SK-N-SH (cell line): Measurements from ENCODE around the gene MAF.

Source experiments
- CHD2 ChIP-seq: fragments of 150-350 bp; IDR thresholded peaks from 2 replicates; pipeline ENCODE4 v1.6.1; 2018; ENCODE audit warnings: low read length; ENCODE audit not compliant: partially characterized antibody
- JUND ChIP-seq: IDR thresholded peaks from 2 replicates; pipeline ENCODE4 v1.4.0; 2012
- MAX ChIP-seq: IDR thresholded peaks from 2 replicates; pipeline ENCODE4 v1.4.0; 2012; ENCODE audit warnings: low read depth
- POLR2AphosphoS5 ChIP-seq: IDR thresholded peaks from 2 replicates; pipeline ENCODE4 v1.6.1; 2012; ENCODE audit warnings: low read depth, low read length
- RFX5 ChIP-seq: IDR thresholded peaks from 2 replicates; pipeline ENCODE4 v1.6.1; 2012; ENCODE audit warnings: mild to moderate bottlenecking, improper control_type of control experiment, low read length
- TAF1 ChIP-seq: IDR thresholded peaks from 2 replicates; pipeline ENCODE4 v1.6.1; 2012; ENCODE audit warnings: low read depth, mild to moderate bottlenecking, low read length, moderate library complexity, borderline replicate concordance
- TF ChIP-seq, protein P1 (sequence below): fragments of 200-600 bp; sonication (generic); IDR thresholded peaks from 2 replicates; pipeline ENCODE4 v1.6.1; 2017; ENCODE audit warnings: antibody characterized with exemption, mild to moderate bottlenecking, moderate library complexity
- TF ChIP-seq, protein P2 (sequence below): IDR thresholded peaks from 2 replicates; pipeline ENCODE4 v1.4.0; 2012; ENCODE audit warnings: low read depth, borderline replicate concordance

DNA sequence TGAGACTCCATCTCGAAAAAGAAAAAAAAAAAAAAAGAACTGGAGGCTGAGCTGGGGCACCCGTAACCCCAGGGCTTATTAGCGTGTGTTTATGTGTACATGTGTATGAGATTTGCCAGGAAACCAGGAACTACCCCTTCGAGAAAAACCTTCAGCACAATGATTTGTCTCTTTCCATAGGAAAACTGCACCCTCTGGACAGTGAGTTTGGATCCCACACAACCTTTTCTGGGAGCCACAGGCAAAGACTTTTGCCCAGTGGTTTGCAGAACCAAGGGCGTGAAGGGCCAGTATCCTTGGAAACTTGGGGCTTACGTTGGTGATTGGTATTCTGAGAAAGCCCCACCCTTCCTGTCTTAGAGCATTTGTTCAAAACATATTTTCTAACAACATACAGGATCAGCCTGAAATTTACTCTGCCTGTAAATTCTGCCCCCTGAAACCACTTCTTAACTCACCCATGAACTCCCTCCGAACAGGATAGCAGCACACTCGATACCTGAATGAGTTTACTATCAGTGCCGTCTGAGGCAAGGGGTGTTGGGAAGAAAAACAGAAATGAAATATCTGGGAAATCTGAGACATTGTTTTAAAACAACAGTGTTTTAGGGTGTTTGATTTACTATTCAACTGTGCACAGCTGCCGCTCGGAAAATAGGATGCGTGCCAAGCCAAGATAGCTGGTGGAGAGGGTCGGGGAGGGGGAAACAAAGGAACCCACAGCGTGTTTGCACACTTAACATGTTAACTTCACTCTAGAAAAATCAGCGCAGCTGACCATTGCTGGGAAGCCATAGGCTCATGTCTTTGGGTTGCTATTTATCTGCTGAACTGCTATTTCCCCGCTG, 40.2 kb upstream of the MAF start:
- TF ChIP-seq, protein P1, sequence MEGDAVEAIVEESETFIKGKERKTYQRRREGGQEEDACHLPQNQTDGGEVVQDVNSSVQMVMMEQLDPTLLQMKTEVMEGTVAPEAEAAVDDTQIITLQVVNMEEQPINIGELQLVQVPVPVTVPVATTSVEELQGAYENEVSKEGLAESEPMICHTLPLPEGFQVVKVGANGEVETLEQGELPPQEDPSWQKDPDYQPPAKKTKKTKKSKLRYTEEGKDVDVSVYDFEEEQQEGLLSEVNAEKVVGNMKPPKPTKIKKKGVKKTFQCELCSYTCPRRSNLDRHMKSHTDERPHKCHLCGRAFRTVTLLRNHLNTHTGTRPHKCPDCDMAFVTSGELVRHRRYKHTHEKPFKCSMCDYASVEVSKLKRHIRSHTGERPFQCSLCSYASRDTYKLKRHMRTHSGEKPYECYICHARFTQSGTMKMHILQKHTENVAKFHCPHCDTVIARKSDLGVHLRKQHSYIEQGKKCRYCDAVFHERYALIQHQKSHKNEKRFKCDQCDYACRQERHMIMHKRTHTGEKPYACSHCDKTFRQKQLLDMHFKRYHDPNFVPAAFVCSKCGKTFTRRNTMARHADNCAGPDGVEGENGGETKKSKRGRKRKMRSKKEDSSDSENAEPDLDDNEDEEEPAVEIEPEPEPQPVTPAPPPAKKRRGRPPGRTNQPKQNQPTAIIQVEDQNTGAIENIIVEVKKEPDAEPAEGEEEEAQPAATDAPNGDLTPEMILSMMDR, result no peak
- TF ChIP-seq, protein P2, sequence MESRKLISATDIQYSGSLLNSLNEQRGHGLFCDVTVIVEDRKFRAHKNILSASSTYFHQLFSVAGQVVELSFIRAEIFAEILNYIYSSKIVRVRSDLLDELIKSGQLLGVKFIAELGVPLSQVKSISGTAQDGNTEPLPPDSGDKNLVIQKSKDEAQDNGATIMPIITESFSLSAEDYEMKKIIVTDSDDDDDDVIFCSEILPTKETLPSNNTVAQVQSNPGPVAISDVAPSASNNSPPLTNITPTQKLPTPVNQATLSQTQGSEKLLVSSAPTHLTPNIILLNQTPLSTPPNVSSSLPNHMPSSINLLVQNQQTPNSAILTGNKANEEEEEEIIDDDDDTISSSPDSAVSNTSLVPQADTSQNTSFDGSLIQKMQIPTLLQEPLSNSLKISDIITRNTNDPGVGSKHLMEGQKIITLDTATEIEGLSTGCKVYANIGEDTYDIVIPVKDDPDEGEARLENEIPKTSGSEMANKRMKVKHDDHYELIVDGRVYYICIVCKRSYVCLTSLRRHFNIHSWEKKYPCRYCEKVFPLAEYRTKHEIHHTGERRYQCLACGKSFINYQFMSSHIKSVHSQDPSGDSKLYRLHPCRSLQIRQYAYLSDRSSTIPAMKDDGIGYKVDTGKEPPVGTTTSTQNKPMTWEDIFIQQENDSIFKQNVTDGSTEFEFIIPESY, result no peak
- no peak for TF ChIP-seq MAX
- TF ChIP-seq JUND, result no peak
- no peak for TF ChIP-seq TAF1
- TF ChIP-seq POLR2AphosphoS5, result no peak
- no peak for TF ChIP-seq CHD2
- TF ChIP-seq RFX5, result no peak
